Measurements from ENCODE around the gene RNF128. TPM values are rescaled to one million over a fixed set of nuclear protein-coding genes. Genes with fewer than 3 reads are reported as not detected.

Gene RNF128
- total RNA-seq, 2 experiments from 2014 or later: not detected

DNA sequence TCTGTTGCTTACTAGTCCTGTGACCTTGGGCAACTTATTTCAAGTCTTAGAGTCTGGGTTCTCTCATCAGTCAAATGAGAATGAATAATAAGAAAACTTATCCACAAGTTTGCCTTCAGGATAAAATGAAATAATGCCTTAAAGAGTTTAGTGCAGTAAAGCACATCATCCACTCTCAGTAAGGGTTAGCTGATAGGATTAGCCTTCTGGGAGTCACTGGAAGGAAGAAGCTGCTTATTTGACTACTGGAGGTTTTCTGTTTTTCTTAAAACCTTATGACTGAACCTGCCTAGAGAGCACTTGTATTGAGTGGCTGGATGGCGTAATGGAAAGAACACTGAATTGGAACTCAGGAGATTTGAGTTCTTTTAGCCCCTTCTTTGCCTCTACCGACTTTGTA is 1.8 kb downstream of the RNF128 start:
- DNase-seq: no peak
- ChIA-PET CTCF (no interaction called here), POLR2A (no interaction called here)
- peaks cover 7% of the 10 kb centered on the region for H3K4me1 Mint-ChIP-seq (ENCODE audit: low read depth)
- ATAC-seq: no peak
- TF ChIP-seq, protein P1, sequence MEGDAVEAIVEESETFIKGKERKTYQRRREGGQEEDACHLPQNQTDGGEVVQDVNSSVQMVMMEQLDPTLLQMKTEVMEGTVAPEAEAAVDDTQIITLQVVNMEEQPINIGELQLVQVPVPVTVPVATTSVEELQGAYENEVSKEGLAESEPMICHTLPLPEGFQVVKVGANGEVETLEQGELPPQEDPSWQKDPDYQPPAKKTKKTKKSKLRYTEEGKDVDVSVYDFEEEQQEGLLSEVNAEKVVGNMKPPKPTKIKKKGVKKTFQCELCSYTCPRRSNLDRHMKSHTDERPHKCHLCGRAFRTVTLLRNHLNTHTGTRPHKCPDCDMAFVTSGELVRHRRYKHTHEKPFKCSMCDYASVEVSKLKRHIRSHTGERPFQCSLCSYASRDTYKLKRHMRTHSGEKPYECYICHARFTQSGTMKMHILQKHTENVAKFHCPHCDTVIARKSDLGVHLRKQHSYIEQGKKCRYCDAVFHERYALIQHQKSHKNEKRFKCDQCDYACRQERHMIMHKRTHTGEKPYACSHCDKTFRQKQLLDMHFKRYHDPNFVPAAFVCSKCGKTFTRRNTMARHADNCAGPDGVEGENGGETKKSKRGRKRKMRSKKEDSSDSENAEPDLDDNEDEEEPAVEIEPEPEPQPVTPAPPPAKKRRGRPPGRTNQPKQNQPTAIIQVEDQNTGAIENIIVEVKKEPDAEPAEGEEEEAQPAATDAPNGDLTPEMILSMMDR (IDR thresholded peaks at IDR 0.05): no peak
- no peaks in the 10 kb centered on the region for H3K9me3 Mint-ChIP-seq
- H3K27me3 Mint-ChIP-seq: peaks cover 29% of the 10 kb centered on the region
- no peaks in the 10 kb centered on the region for H3K36me3 Mint-ChIP-seq (ENCODE audit: low read depth)
- H3K27ac Mint-ChIP-seq: no peak overlapping the region
- H3K4me3 Mint-ChIP-seq: no peak overlapping the region
- intact Hi-C loops (cut with micrococcal nuclease): no loop called here

DNA sequence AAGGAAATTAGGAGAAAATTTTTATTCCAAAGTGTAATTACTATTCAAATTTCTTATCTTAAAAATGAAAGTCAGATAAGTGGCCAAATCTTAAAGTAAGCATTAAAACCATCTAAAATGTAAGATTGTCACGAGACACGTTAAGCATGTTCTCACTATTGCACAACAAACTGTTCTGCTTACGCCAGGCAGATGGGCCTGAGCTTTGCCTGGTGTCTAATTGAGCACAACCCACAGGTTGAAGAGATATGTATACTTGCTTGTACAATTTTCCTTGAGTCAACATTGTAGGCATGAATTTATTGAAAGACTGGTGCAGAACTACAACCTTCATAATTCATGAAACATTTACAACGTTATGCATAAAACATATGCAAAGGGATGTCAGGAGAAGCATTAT is 3.9 kb downstream of the RNF128 start:
- TF ChIP-seq, protein P1 (IDR thresholded peaks at IDR 0.05): no peak
- no peak overlapping the region for H3K27ac Mint-ChIP-seq
- no peaks in the 10 kb centered on the region for H3K9me3 Mint-ChIP-seq
- ATAC-seq: no peak
- H3K36me3 Mint-ChIP-seq (ENCODE audit: low read depth): no peaks in the 10 kb centered on the region
- intact Hi-C loops (cut with micrococcal nuclease): no loop called here
- CTCF ChIA-PET: no interaction called here
- peaks cover 21% of the 10 kb centered on the region for H3K27me3 Mint-ChIP-seq
- no peak for DNase-seq
- H3K4me3 Mint-ChIP-seq: no peak overlapping the region
- POLR2A ChIA-PET: no interaction called here
- H3K4me1 Mint-ChIP-seq (ENCODE audit: low read depth): peaks cover 7% of the 10 kb centered on the region

DNA sequence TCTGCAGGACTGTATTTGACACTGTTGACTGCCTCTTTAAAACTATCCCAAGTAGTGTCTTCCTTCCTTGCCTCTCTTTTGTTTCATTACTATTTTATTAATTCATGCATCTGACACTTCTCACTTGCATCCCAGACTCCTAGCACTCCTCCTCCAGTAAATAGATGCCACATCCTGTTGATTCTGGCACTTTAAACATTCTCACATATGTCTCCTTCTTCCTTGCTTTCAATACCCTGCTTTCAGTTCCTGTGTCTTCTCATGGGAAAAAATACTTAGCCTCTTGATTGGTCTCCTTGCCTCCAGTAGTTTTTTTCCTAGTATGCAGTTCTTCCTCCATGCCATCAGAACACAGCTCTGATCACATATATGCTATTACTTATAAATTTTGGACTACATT is 5.1 kb downstream of the RNF128 start:
- no peaks in the 10 kb centered on the region for H3K4me1 Mint-ChIP-seq (ENCODE audit: low read depth)
- intact Hi-C loops (cut with micrococcal nuclease): no loop called here
- H3K4me3 Mint-ChIP-seq: no peak overlapping the region
- H3K9me3 Mint-ChIP-seq: no peaks in the 10 kb centered on the region
- ATAC-seq (no peak), DNase-seq (no peak)
- peaks cover 13% of the 10 kb centered on the region for H3K27me3 Mint-ChIP-seq
- H3K27ac Mint-ChIP-seq: no peak overlapping the region
- H3K36me3 Mint-ChIP-seq (ENCODE audit: low read depth): no peaks in the 10 kb centered on the region
- CTCF ChIA-PET: no interaction called here
- TF ChIP-seq, protein P1 (IDR thresholded peaks at IDR 0.05): no peak
- POLR2A ChIA-PET: no interaction called here

DNA sequence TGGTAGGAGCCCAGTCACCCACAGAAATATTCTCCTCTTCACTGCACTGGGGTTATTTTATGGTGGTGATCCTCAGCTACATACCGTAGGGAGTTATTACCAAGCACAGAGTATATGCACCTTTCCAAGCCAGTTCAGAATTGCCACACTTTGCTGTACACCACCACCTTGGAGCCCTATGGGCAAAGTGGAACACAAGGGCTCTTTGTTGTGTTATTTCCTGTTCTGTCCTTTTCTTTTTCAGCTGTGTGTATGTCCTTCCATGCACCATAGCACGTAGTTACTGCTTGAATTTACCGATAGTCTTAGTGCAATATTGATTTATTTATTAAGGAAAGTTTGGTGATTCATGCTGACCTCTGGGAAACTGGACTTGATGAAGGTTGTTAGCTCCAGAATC is 8.3 kb downstream of the RNF128 start:
- ATAC-seq: no peak
- Mint-ChIP-seq H3K27me3 (peaks cover 5% of the 10 kb centered on the region), H3K4me3 (no peak overlapping the region), H3K36me3 (ENCODE audit: low read depth) (no peaks in the 10 kb centered on the region), H3K4me1 (ENCODE audit: low read depth) (no peaks in the 10 kb centered on the region), H3K27ac (no peak overlapping the region), H3K9me3 (no peaks in the 10 kb centered on the region)
- DNase-seq: no peak
- POLR2A ChIA-PET: no interaction called here
- TF ChIP-seq, protein P1 (IDR thresholded peaks at IDR 0.05): no peak
- intact Hi-C loops (cut with micrococcal nuclease): no loop called here
- CTCF ChIA-PET: no interaction called here

DNA sequence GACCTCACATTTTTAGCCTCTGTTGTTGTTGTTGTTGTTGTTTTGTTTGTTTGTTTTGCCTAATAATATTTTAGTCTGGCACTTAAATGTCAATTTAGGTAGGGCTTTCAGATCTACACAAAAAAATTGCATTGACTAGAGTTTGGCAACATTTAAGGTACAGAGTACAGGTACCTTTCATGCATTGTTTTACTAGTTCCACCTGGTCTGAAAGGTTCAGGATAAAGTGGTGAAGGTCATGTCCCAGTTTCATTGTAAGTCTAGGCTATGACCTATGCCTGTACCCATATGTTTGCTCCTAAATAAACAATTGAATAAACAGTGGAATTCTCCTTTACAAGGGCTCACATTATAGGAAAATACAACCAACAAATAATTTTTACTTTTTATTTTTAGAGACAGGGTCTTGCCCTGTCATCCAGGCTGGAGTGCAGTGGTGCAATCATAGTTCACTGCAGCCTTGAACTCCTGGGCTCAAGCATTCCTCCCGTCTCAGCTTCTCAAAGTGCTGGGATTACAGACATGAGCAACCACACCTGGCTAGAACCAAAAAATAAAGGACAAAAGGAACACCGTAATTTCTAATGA is 13.8 kb downstream of the RNF128 start:
- Mint-ChIP-seq H3K9me3 (no peaks in the 10 kb centered on the region), H3K4me3 (no peak overlapping the region), H3K27me3 (no peaks in the 10 kb centered on the region), H3K36me3 (ENCODE audit: low read depth) (no peaks in the 10 kb centered on the region), H3K27ac (no peak overlapping the region), H3K4me1 (ENCODE audit: low read depth) (no peaks in the 10 kb centered on the region)
- POLR2A ChIA-PET: no interaction called here
- DNase-seq: no peak
- CTCF ChIA-PET: no interaction called here
- TF ChIP-seq, protein P1 (IDR thresholded peaks at IDR 0.05): no peak
- ATAC-seq: no peak
- intact Hi-C loops (cut with micrococcal nuclease): no loop called here

Measured in activated CD8-positive, alpha-beta T cell treated with anti-CD3 and anti-CD28 coated beads for 36 hours (primary cell).